Activated T-helper 1 cell treated with anti-CD3 and anti-CD28 coated beads, Interleukin-12 subunit alpha, Interleukin-12 subunit beta, Interleukin-2, Interleukin-4 antibody, amounts not matched to agents 30 ng/mL and 10 ng/mL and 1 ng/mL, durations not matched to agents 14 hours and 24 hours and 36 hours (primary cell): ENCODE measurements around the gene ANKRD63. TPM values are rescaled to one million over a fixed set of nuclear protein-coding genes. Genes with fewer than 3 reads are reported as not detected.
A peak's percentile ranks its signal among the peaks of the same experiment; 100 is the strongest.

Source experiments
- DNase-seq: peaks from one replicate; pipeline ENCODE4 v3.0.0; 2021; ENCODE audit warnings: low spot score
- H3K27ac Mint-ChIP-seq: one replicate; pipeline ENCODE4 v1.8.0; 2021; ENCODE audit warnings: mild to moderate bottlenecking, mixed read lengths
- H3K27me3 Mint-ChIP-seq: one replicate; pipeline ENCODE4 v1.8.0; 2022; ENCODE audit warnings: mild to moderate bottlenecking, moderate library complexity, mixed read lengths; ENCODE audit not compliant: insufficient read depth
- H3K36me3 Mint-ChIP-seq: one replicate; pipeline ENCODE4 v1.8.0; 2021; ENCODE audit warnings: low read depth, mixed read lengths
- H3K4me1 Mint-ChIP-seq: one replicate; pipeline ENCODE4 v1.8.0; 2021; ENCODE audit warnings: low read depth, mixed read lengths
- H3K4me3 Mint-ChIP-seq: one replicate; pipeline ENCODE4 v1.8.0; 2021; ENCODE audit warnings: mild to moderate bottlenecking, moderate library complexity, mixed read lengths
- H3K9me3 Mint-ChIP-seq: one replicate; pipeline ENCODE4 v1.8.0; 2021; ENCODE audit warnings: mixed read lengths
- intact Hi-C: fragments of 100-400 bp; cut with micrococcal nuclease; formaldehyde crosslinking; loops from one replicate; pipeline ENCODE4 v1.15.1; 2024
- total RNA-seq: library from RNA; stranded (reverse); gene quantifications from 2 replicates; pipeline ENCODE4 v1.2.3, GENCODE V29; 2022

Gene ANKRD63
- total RNA-seq, 1 donor from 2014 or later, result not detected

DNA sequence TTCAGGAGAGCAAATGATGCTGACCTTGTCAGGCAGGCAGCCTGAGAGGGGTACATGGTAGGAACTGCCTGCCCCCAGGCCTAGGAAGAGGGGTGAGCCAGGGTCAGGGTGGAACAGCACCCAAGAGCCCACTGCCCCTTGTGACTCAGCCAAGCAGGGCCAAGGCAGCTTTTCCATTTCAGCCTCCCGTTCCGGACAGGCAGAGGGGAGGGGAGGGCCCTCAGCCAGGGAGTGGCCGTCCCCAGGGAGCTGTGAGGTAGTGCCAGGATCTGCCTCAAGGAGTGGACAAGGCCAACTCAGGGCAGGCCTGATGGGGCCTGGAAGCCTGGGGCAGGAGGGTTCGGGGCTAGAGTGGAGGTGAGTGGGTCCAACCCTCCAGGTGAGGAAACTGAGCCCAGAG, 5.1 kb upstream of the ANKRD63 start:
- H3K4me3 Mint-ChIP-seq, result no peak overlapping the region
- H3K27me3 Mint-ChIP-seq, result peaks cover 12% of the 10 kb centered on the region
- intact Hi-C loops, result no loop called here
- H3K27ac Mint-ChIP-seq, result no peak overlapping the region
- H3K4me1 Mint-ChIP-seq, result no peaks in the 10 kb centered on the region
- no peaks in the 10 kb centered on the region for H3K9me3 Mint-ChIP-seq
- no peak for DNase-seq
- peaks cover 12% of the 10 kb centered on the region for H3K36me3 Mint-ChIP-seq

DNA sequence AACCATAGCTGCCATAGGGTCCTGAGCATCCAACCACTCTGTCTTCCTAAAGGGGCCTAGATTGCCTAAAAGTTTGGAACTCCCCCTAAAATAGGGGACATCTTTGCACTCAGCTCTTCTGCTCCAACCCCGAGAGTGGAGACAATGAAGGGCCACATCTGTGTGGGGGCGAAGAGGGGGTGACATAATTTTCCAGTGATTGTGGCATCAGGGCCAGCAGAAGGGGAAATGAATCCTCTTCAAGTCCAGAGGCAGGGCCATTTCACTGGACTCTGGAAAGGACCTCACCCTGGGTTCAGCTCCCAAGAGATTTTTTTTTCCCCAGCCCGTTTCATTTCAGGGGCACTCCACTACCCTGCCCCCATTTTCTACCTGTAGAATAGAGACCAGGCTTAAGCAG, 4.6 kb upstream of the ANKRD63 start:
- intact Hi-C loops, result no loop called here
- DNase-seq, result no peak
- no peak overlapping the region for H3K4me3 Mint-ChIP-seq

DNA sequence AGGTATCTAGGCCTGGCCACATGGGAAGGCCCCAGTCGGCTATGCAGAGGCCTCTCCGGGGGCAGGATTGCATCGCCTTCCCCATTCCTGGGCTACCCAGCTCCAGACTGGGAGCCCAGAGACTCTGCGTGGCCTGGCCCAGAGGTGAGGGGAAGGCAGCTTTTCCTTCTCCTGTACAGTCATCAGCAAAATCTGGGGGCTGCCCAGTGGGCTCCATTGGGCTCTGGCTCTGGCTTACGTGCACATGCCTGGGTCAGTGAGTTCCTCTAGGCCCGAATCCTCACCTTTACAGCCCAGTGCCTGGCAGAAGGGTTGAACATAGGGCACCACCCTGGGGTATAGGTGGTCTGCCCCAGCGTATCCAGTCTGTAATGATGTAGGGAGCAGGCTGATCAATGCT, 3.9 kb upstream of the ANKRD63 start:
- Mint-ChIP-seq H3K27me3 (peaks cover 12% of the 10 kb centered on the region), H3K27ac (no peak overlapping the region), H3K4me3 (no peak overlapping the region), H3K4me1 (no peaks in the 10 kb centered on the region), H3K9me3 (no peaks in the 10 kb centered on the region), H3K36me3 (peaks cover 12% of the 10 kb centered on the region)
- no peak for DNase-seq
- intact Hi-C loops, result no loop called here

More for the DNA sequence above, 4.6 kb upstream of the ANKRD63 start:
- H3K36me3 Mint-ChIP-seq, result peaks cover 12% of the 10 kb centered on the region
- H3K4me1 Mint-ChIP-seq, result no peaks in the 10 kb centered on the region
- H3K27me3 Mint-ChIP-seq, result peaks cover 12% of the 10 kb centered on the region
- no peaks in the 10 kb centered on the region for H3K9me3 Mint-ChIP-seq
- H3K27ac Mint-ChIP-seq, result no peak overlapping the region

DNA sequence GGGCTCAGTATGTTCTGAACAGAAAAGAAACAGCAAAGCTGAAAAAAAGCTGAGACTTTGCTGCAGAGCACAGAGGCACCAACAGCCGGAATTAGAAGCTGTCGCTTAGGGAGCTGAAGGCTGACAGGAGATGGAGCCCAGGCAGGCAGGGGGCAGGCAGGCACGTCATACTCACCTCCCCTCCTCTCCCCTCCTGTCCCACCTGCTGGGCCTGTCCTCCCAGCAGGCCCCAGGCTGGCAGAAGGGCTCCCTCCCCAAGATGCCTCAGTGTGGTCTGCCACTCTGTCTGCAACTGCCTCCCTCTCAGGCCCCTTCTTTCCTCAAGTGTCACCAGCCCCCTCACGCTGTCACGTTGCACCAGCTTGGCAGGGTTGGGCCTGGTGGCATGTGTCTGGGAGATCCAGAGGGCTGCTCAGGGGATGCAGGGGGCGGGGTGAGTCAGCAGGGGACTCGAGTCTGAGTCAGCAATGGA, 3.2 kb upstream of the ANKRD63 start:
- H3K36me3 Mint-ChIP-seq, result peaks cover 12% of the 10 kb centered on the region
- peaks cover 13% of the 10 kb centered on the region for H3K27me3 Mint-ChIP-seq
- H3K27ac Mint-ChIP-seq, result no peak overlapping the region
- H3K4me1 Mint-ChIP-seq, result no peaks in the 10 kb centered on the region
- intact Hi-C loops, result no loop called here
- H3K9me3 Mint-ChIP-seq, result no peaks in the 10 kb centered on the region
- no peak overlapping the region for H3K4me3 Mint-ChIP-seq
- DNase-seq, result no peak

DNA sequence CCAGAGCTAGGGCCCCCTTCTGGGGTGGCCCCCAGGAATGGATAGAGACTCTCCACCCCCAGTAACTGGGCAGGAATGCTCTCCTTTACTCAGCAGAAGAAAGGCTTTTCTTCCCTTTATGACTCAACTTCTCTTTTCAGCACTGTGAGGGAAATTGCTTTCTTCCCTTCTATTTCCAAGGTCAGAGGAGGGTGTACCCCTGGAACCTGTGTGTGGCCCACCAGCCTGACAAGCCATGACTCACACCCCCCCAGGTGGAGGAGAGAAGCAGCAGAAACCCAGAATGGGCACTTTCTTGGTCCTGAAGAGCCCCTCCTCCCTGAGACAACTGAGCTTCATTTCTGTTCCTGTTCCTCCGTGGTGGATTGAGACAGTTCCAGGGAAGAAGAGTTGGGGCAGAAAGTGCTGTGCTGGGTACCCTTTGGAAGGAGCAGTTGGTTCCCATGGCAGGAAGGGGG, 2.7 kb upstream of the ANKRD63 start:
- H3K4me3 Mint-ChIP-seq, result no peak overlapping the region
- H3K27ac Mint-ChIP-seq, result no peak overlapping the region
- H3K27me3 Mint-ChIP-seq, result peaks cover 18% of the 10 kb centered on the region
- no peaks in the 10 kb centered on the region for H3K4me1 Mint-ChIP-seq
- no peak for DNase-seq
- no peaks in the 10 kb centered on the region for H3K9me3 Mint-ChIP-seq
- intact Hi-C loops, result no loop called here
- peaks cover 11% of the 10 kb centered on the region for H3K36me3 Mint-ChIP-seq

DNA sequence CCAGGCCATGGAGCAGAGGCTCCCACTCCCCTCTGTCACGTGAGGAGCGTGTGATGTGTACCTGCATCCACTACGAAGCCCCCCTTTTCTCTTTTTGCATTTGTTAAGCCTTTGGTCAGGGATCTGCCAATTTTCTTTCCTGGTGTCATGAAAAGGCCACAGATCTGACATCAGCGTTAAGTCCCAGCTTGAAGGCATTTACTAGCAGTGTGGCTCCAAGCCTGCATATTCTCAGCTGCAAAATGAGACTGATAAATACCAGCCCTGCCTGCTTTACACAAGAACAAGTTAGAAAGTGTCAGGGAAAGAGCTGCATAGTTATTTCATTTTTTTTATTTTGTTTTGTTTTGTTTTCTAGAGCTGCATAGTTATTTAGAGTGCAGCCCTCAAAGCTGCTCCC, 2.3 kb upstream of the ANKRD63 start:
- no peak overlapping the region for H3K4me3 Mint-ChIP-seq

DNA sequence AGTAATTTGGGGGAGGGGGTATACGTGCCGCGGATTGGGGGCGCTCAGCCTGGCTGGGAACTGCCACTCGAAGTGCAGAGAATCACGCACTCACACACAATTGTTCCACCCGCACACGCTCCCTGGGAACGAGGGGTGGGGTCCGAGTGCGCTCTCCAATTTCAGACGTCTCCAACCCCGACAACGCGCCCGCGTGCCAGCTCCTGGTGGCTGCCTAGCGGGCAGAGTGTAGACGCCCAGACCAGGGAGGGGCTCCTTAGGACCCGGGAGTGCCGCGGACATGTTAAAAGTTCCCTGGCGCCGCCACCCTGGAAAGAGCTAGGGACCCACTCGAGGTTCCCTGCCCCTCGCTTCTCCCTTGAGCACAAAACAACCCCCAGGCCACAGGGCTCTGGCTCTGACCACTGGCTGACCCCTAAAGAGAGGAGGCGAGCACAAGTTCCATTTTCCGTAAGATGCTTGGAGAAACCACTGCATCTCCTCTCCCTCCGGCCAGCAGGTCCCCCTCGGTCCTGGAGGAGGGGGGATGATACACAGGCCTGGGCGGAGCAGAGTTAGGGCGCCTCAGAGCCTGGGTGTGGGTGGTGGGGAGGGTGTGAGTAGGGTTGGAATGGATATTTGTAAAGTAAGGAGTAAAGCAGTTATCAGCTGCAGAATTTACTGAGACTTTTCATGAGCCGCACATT, 894 bp upstream of the ANKRD63 start:
- no peak overlapping the region for H3K27ac Mint-ChIP-seq
- peaks cover 7% of the 10 kb centered on the region for H3K36me3 Mint-ChIP-seq
- H3K4me3 Mint-ChIP-seq, result no peak overlapping the region
- intact Hi-C loops, result no loop called here
- H3K4me1 Mint-ChIP-seq, result peaks cover 5% of the 10 kb centered on the region
- peaks cover 33% of the 10 kb centered on the region for H3K27me3 Mint-ChIP-seq
- no peak for DNase-seq
- no peaks in the 10 kb centered on the region for H3K9me3 Mint-ChIP-seq

More for the DNA sequence above, 2.3 kb upstream of the ANKRD63 start:
- DNase-seq, result no peak
- Mint-ChIP-seq H3K36me3 (peaks cover 10% of the 10 kb centered on the region), H3K27me3 (peaks cover 23% of the 10 kb centered on the region), H3K9me3 (no peaks in the 10 kb centered on the region), H3K27ac (no peak overlapping the region), H3K4me1 (no peaks in the 10 kb centered on the region)
- intact Hi-C loops, result no loop called here

DNA sequence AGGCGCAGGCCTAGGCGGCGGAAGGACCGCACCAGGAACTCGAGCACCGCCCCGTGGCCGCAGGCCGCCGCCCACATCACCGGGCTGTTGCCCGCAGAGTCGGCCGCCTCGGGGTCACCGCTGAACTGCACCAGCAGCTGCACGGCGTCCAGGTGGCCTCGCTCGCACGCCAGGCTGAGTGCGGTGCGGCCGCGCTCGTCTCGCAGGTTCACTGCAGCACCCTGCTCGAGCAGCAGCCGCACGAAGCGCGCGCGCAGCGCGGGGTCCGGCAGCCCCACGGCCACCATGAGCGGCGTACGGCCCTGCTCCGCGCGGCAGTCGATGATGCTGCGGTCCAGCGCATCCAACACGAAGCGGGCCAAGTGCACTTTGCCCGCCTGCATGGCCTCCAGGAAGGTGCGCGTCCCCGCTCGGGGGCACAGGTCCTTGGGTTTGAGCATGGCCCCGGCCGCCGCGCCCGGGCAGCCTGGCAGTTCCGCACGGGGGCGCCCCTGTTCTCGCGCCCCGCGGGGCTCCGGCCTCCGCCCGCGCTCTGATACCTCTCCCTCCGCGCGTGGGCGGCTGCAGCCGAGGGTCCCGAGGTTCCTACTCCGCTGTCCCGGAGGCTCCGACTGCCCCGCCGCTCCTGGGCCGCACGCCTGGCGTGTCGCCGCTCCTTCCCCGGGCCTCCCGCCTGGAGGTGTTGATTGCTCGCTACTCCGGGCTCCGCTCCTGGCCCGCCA, 556 bp downstream of the ANKRD63 start:
- peak overlapping the region; percentile 68 for H3K4me3 Mint-ChIP-seq
- H3K9me3 Mint-ChIP-seq, result no peaks in the 10 kb centered on the region
- H3K36me3 Mint-ChIP-seq, result peaks cover 7% of the 10 kb centered on the region
- peak; percentile 38 for DNase-seq
- intact Hi-C loops, result no loop called here
- H3K27me3 Mint-ChIP-seq, result peaks cover 46% of the 10 kb centered on the region
- H3K4me1 Mint-ChIP-seq, result peaks cover 5% of the 10 kb centered on the region
- no peak overlapping the region for H3K27ac Mint-ChIP-seq

DNA sequence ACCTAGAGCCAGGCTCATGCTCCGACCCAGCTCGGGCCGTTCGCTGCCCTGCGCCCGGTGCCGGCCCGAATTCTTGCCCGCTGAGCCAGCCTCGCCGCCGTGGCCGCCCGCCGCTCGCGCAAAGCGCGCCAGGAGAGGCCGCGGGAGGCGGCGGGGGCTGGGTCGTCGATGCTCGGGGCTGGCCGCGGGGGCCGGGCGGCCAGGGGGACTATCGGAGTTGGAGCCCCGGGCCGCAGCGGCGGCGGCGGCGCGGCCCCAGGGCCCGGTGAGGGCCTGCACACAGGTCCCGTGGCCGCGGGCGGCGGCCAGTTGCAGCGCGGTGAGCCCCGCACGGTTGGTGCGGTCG, 1.1 kb downstream of the ANKRD63 start:
- H3K27ac Mint-ChIP-seq, result no peak overlapping the region
- no peak for DNase-seq
- peaks cover 6% of the 10 kb centered on the region for H3K36me3 Mint-ChIP-seq
- H3K4me3 Mint-ChIP-seq, result no peak overlapping the region
- H3K4me1 Mint-ChIP-seq, result peaks cover 5% of the 10 kb centered on the region
- intact Hi-C loops, result no loop called here
- peaks cover 51% of the 10 kb centered on the region for H3K27me3 Mint-ChIP-seq
- no peaks in the 10 kb centered on the region for H3K9me3 Mint-ChIP-seq

DNA sequence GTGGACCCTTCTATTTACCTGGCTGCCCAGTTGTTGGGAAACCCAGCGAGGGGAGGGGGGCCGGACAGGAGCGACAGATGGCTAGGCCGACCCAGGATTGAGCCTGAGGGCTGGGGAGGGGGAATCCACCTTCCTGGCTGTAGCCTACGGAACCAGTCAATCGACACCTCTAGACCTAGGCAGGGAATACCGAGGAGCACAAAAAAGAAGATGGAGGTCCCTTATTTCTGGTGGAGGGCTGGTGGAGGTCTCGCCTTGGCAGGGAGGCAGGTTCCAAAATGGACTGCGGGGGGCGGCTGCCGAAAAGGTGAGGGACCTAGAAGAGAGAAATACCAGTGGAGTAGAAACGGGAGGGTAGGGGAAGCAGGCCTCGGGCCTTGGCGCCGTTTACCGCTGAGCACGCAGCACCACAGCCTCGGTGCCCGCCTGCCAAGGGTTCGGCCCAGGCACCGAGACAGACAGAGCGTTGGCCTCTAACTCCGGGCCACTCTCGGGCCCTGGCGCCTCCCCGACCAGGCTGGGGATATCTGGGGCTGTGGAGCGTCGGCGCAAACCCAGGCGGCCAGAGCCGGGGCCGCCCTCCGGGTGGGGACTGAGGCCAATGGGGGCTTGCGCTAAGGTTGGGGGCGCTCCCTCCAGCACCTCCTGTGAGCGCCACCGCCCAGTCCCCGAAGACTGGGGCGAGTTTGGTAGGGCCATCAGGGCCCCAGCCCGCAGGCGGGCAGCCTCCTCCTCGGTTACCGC, 1.6 kb downstream of the ANKRD63 start:
- Mint-ChIP-seq H3K9me3 (no peaks in the 10 kb centered on the region), H3K36me3 (peaks cover 6% of the 10 kb centered on the region), H3K27ac (peak overlapping the region; percentile 40), H3K4me1 (peaks cover 5% of the 10 kb centered on the region), H3K4me3 (peak overlapping the region; percentile 71), H3K27me3 (peaks cover 55% of the 10 kb centered on the region)
- DNase-seq, result no peak
- intact Hi-C loops, result no loop called here

DNA sequence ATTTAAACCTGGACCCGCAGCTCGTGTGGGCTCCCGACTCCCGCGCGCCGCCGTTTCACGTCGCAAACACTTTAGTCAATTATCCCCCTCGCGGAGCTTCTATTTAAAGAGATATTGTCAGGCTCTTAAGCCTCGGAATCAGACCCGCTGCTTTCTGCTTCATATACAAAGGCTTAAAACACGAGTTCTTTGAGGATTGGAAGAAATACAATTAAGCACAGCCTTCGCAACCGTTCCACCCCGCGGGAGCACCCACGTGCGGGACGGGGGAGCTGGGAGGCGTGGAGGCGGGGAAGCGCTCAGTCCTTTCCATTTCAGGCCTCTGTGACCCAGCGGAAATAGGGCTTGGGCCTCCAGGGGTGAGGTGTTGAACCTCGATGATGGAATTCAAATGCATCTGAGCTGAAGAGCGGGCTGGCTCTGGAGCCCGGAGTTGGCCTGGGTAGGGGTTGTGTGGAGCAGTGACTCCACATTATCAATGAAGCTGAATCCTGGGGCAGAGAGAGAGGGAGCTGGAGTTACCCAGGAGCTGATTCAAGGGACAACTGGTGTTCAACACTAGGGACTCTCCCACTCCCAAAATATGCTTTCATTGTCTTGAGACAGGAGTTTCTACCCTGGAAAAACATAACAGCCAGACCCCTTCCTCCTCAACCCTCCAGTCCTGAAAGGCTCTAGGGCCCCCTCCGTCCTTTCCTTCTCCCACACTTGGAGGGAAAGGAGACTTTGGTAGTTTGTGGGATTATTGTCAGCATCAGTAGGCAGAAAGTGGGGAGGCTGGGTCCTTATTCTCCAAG, 2.4 kb downstream of the ANKRD63 start:
- H3K27me3 Mint-ChIP-seq, result peaks cover 55% of the 10 kb centered on the region
- H3K36me3 Mint-ChIP-seq, result peaks cover 6% of the 10 kb centered on the region
- DNase-seq, result no peak
- peaks cover 5% of the 10 kb centered on the region for H3K4me1 Mint-ChIP-seq
- H3K4me3 Mint-ChIP-seq, result peak overlapping the region; percentile 71
- H3K9me3 Mint-ChIP-seq, result no peaks in the 10 kb centered on the region
- H3K27ac Mint-ChIP-seq, result peak overlapping the region; percentile 40
- intact Hi-C loops, result no loop called here

DNA sequence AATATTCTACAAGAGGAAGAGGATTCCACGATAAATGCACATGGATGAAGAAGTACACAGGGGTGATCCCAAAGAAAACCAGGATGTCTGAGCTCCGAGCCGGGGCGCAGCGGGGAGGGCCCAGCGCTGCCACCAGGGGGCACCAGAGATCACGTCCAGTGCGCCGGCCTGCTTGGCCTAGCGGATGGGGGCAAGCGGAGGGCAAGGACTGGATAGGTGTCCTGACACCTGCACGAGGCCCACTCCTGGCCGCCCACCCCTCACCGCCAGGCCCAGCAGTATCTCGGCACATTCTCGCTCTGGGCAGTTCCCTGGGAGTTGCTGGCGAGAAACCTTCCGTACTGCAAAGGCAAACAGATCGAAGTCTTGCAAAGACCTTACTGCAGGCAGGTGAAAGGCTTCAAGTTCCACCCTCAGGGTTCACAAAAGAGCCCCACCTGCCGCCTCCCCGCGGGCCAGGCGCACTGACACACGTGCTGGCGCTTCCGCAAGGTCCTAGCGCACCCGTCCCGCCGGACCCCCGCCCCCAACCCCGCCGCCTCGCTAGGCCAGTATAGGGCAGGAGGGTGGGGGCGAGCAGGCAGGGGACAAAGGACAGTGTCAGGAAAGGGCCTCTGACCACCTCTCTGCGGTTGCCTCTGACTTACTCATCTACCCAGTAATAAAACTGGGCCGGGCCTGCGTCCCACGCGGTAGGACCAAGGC, 3.3 kb downstream of the ANKRD63 start:
- Mint-ChIP-seq H3K4me3 (no peak overlapping the region), H3K27ac (no peak overlapping the region), H3K36me3 (peaks cover 6% of the 10 kb centered on the region), H3K27me3 (peaks cover 57% of the 10 kb centered on the region), H3K9me3 (no peaks in the 10 kb centered on the region), H3K4me1 (peaks cover 5% of the 10 kb centered on the region)
- intact Hi-C loops, result loop anchor here (1.0 kb wide), 3 partner anchors 31 to 143 kb away; no protein-coding TSS in a partner anchor
- peak; percentile 60 for DNase-seq
